HG03342 (cell line): Measurements from ENCODE around the gene PCGF3.
"Not testable (repeated sequence)": the region's sequence is repeated elsewhere in the genome, so short reads cannot be mapped to it uniquely, and the experiment has no call there.

ENCODE experiments used
- ATAC-seq: cut with Tn5 transposase; IDR thresholded peaks from one replicate; pipeline ENCODE4 v1.9.1; 2021; ENCODE audit warnings: mild to moderate bottlenecking, moderate library complexity; ENCODE audit not compliant: unreplicated experiment

PCGF3 gene

GRCh38 chr4:682490-683172 is 23.0 kb upstream of the PCGF3 start:
- no peak for ATAC-seq

GRCh38 chr4:683247-683897 is 22.3 kb upstream of the PCGF3 start:
- no peak for ATAC-seq

GRCh38 chr4:683982-684622 is 21.5 kb upstream of the PCGF3 start:
- no peak for ATAC-seq

- ATAC-seq = no peak
Observed at GRCh38 chr4:684623-685327, 20.9 kb upstream of the PCGF3 start.

- ATAC-seq = no peak
Observed at GRCh38 chr4:685679-686412, 19.8 kb upstream of the PCGF3 start.

- no peak for ATAC-seq
Observed at GRCh38 chr4:686413-687040, 19.1 kb upstream of the PCGF3 start.

- no peak for ATAC-seq
Observed at GRCh38 chr4:687048-687970, 18.3 kb upstream of the PCGF3 start.

- no peak for ATAC-seq
Observed at GRCh38 chr4:687971-688853, 17.4 kb upstream of the PCGF3 start.

- no peak for ATAC-seq
Observed at GRCh38 chr4:688854-689681, 16.6 kb upstream of the PCGF3 start, which contains the start of gene SLC49A3. Gene SLC49A3 (minus strand): TSS chr4:689151. CDS start chr4:689127, 24 bp downstream.

GRCh38 chr4:689723-690122 is 15.9 kb upstream of the PCGF3 start:
- ATAC-seq = no peak

GRCh38 chr4:692771-693554 is 12.7 kb upstream of the PCGF3 start:
- ATAC-seq = no peak

GRCh38 chr4:694341-694940 is 11.2 kb upstream of the PCGF3 start:
- ATAC-seq = not testable (repeated sequence)

GRCh38 chr4:699816-700580 is 5.6 kb upstream of the PCGF3 start:
- ATAC-seq = no peak

- ATAC-seq = no peak
Observed at GRCh38 chr4:700587-701264, 4.9 kb upstream of the PCGF3 start.

- no peak for ATAC-seq
Observed at GRCh38 chr4:702618-703048, 3.0 kb upstream of the PCGF3 start.
